ENCODE results near the gene SNX24. TPM values are rescaled to one million over a fixed set of nuclear protein-coding genes. Genes with fewer than 3 reads are reported as not detected.
"Not testable (repeated sequence)": the region's sequence is repeated elsewhere in the genome, so short reads cannot be mapped to it uniquely, and the experiment has no call there.

SNX24 gene
- total and polyA plus RNA-seq, 4 donors: 15.0 to 39.4 (median 24.4) TPM

DNA sequence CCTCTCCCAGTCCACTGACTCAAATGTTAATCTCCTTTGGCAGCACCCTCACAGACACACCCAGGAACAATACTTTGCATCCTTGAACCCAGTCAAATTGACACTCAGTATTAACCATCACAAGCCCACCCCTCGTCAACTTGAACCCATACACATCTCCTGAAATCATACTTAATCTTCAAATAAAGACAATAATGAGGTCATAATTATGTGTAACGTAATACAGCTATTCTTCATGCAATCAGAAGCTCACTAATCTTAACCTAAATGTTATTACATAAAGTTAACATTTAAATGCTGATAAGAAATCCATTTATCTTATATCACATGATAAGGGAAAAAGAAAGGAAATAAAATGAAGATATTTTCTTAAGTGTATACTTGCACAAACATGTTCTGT lies 125.9 kb downstream of the SNX24 start:
- H3K27ac ChIP-seq (ENCODE audit: low read depth in 1 of 2, low read length in 1 of 2): no peak overlapping the region
- TF ChIP-seq, protein P1, sequence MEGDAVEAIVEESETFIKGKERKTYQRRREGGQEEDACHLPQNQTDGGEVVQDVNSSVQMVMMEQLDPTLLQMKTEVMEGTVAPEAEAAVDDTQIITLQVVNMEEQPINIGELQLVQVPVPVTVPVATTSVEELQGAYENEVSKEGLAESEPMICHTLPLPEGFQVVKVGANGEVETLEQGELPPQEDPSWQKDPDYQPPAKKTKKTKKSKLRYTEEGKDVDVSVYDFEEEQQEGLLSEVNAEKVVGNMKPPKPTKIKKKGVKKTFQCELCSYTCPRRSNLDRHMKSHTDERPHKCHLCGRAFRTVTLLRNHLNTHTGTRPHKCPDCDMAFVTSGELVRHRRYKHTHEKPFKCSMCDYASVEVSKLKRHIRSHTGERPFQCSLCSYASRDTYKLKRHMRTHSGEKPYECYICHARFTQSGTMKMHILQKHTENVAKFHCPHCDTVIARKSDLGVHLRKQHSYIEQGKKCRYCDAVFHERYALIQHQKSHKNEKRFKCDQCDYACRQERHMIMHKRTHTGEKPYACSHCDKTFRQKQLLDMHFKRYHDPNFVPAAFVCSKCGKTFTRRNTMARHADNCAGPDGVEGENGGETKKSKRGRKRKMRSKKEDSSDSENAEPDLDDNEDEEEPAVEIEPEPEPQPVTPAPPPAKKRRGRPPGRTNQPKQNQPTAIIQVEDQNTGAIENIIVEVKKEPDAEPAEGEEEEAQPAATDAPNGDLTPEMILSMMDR (IDR thresholded peaks at IDR 0.05; ENCODE audit: control extremely low read depth, extremely low read depth): no peak
- DNase-seq: no peak
- H3K36me3 ChIP-seq (ENCODE audit: control insufficient read depth in 4 of 4, insufficient read depth in 4 of 4, low read length in 4 of 4): no peaks in the 10 kb centered on the region
- H3K4me1 ChIP-seq (ENCODE audit: control insufficient read depth in 5 of 5, insufficient read depth in 5 of 5, low read length in 5 of 5): no peaks in the 10 kb centered on the region
- WGBS, 2 donors: 92% methylated on average over 2 of the region's 2 CpGs
- H3K27me3 ChIP-seq (ENCODE audit: control insufficient read depth in 3 of 3, insufficient read depth in 3 of 3, low read length in 2 of 3): no peaks in the 10 kb centered on the region
- H3K9me3 ChIP-seq (ENCODE audit: control insufficient read depth in 4 of 4, insufficient read depth in 3 of 4, low read length in 3 of 4): no peaks in the 10 kb centered on the region
- no peak overlapping the region for H3K9ac ChIP-seq (ENCODE audit: insufficient read depth in 1 of 2, low read length in 2 of 2)
- ATAC-seq (ENCODE audit: insufficient read depth, low FRiP score): no peak
- no peak overlapping the region for H3K4me3 ChIP-seq

DNA sequence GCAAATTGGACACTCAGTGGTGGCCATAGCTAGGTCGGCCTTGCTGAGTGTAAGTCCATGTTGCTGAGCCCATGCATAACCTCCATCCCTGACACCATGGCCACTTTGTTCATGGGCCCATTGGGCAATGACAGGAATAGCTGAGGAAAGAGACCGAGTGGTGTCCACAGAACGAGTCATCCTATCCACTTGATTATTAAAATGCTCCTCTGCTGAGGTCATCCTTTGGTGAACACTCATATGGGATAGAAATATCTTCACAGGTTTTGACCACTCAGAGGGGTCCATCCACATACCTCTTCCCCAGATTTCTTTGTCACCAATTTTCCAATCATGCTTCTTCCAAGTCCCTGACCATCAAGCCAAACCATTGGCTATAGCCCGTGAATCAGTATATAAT lies 127.5 kb downstream of the SNX24 start:
- H3K27me3 ChIP-seq (ENCODE audit: control insufficient read depth in 3 of 3, insufficient read depth in 3 of 3, low read length in 2 of 3): no peaks in the 10 kb centered on the region
- H3K9ac ChIP-seq (ENCODE audit: insufficient read depth in 1 of 2, low read length in 2 of 2): no peak overlapping the region
- no peak for DNase-seq
- H3K4me1 ChIP-seq (ENCODE audit: control insufficient read depth in 5 of 5, insufficient read depth in 5 of 5, low read length in 5 of 5): no peaks in the 10 kb centered on the region
- no peak overlapping the region for H3K4me3 ChIP-seq
- TF ChIP-seq, protein P1 (IDR thresholded peaks at IDR 0.05; ENCODE audit: control extremely low read depth, extremely low read depth): no peak
- no peak for ATAC-seq (ENCODE audit: insufficient read depth, low FRiP score)
- no peak overlapping the region for H3K27ac ChIP-seq (ENCODE audit: low read depth in 1 of 2, low read length in 1 of 2)
- no peaks in the 10 kb centered on the region for H3K36me3 ChIP-seq (ENCODE audit: control insufficient read depth in 4 of 4, insufficient read depth in 4 of 4, low read length in 4 of 4)
- H3K9me3 ChIP-seq (ENCODE audit: control insufficient read depth in 4 of 4, insufficient read depth in 3 of 4, low read length in 3 of 4): no peaks in the 10 kb centered on the region
- WGBS, 2 donors: 97% methylated on average over 4 of the region's 4 CpGs

DNA sequence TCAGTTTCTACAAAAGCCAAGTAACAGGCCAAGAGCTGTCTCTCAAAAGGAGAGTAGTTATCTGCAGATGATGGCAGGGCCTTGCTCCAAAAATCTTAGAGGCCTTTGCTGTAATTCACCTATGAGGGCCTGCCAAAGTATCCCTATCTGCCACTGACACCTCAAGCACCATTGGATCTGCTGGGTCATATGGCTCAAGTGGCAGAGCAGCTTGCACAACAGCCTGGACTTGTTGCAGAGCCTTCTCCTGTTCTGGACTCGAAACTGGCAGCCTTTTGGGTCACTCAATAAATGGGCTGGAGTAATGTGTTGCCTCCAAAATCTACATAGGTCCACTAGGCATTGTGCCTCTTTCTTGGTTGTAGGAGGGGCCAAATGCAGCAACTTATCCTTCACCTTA lies 128.3 kb downstream of the SNX24 start:
- not testable (repeated sequence) for DNase-seq; H3K27me3 ChIP-seq (ENCODE audit: control insufficient read depth in 3 of 3, insufficient read depth in 3 of 3, low read length in 2 of 3); H3K9me3 ChIP-seq (ENCODE audit: control insufficient read depth in 4 of 4, insufficient read depth in 3 of 4, low read length in 3 of 4); H3K36me3 ChIP-seq (ENCODE audit: control insufficient read depth in 4 of 4, insufficient read depth in 4 of 4, low read length in 4 of 4); H3K27ac ChIP-seq (ENCODE audit: low read depth in 1 of 2, low read length in 1 of 2); H3K4me3 ChIP-seq; H3K4me1 ChIP-seq (ENCODE audit: control insufficient read depth in 5 of 5, insufficient read depth in 5 of 5, low read length in 5 of 5); H3K9ac ChIP-seq (ENCODE audit: insufficient read depth in 1 of 2, low read length in 2 of 2); ATAC-seq (ENCODE audit: insufficient read depth, low FRiP score)
- 86 to 91% methylated on average over 1 of the region's 1 CpG for WGBS, 2 donors

DNA sequence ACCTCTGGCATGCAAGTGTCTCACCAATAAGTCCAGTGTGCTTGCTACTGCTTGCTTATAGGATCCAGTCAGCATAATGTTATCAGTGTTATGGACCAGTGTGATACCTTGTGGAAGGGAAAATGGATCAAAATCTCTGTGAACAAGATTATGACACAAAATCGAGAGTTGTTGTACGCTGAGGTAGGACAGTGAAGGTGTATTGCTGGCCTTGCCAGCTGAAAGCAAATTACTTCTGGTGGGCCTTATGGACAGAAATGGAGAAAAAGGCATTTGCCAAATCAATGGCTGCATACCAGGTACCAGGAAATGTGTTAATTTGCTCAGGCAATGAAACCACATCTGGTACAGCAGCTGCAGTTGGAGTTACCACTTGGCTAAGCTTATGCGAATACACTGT lies 128.8 kb downstream of the SNX24 start:
- whole genome bisulfite sequencing, 2 donors: 96 to 98% methylated on average over 3 of the region's 3 CpGs

DNA sequence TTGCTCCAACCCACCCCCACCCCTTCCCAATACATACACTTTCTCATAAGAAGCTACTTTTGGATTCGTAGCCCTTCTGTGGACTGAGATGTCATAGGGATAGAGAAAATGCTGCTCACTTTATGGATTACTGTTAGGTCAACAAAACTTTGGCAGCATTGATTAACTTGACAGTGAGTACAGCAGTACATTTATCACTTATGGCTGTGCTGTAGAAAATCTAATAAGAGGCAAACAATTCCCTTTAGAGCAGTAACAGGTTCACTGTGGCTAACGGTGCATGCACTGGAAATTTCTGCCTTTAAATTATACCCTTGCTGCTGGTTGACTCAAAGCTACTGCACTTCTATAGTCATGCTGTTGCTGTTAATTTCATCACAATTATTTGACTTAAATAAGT lies 131.9 kb downstream of the SNX24 start:
- Histone ChIP-seq H3K27ac (ENCODE audit: low read depth in 1 of 2, low read length in 1 of 2) (no peak overlapping the region), H3K36me3 (ENCODE audit: control insufficient read depth in 4 of 4, insufficient read depth in 4 of 4, low read length in 4 of 4) (no peaks in the 10 kb centered on the region), H3K27me3 (ENCODE audit: control insufficient read depth in 3 of 3, insufficient read depth in 3 of 3, low read length in 2 of 3) (no peaks in the 10 kb centered on the region), H3K9ac (ENCODE audit: insufficient read depth in 1 of 2, low read length in 2 of 2) (no peak overlapping the region), H3K4me1 (ENCODE audit: control insufficient read depth in 5 of 5, insufficient read depth in 5 of 5, low read length in 5 of 5) (peaks cover 0 to 2% (median 0%) of the 10 kb centered on the region in 5 donors), H3K4me3 (no peak overlapping the region), H3K9me3 (ENCODE audit: control insufficient read depth in 4 of 4, insufficient read depth in 3 of 4, low read length in 3 of 4) (no peaks in the 10 kb centered on the region)
- TF ChIP-seq, protein P1 (IDR thresholded peaks at IDR 0.05; ENCODE audit: control extremely low read depth, extremely low read depth): no peak
- DNase-seq (no peak), ATAC-seq (ENCODE audit: insufficient read depth, low FRiP score) (no peak)
- WGBS, 2 donors: 91 to 94% methylated on average over 2 of the region's 2 CpGs

More for the DNA sequence above, 128.8 kb downstream of the SNX24 start:
- H3K27me3 ChIP-seq (ENCODE audit: control insufficient read depth in 3 of 3, insufficient read depth in 3 of 3, low read length in 2 of 3); H3K9me3 ChIP-seq (ENCODE audit: control insufficient read depth in 4 of 4, insufficient read depth in 3 of 4, low read length in 3 of 4); H3K4me3 ChIP-seq; H3K27ac ChIP-seq (ENCODE audit: low read depth in 1 of 2, low read length in 1 of 2); DNase-seq; H3K4me1 ChIP-seq (ENCODE audit: control insufficient read depth in 5 of 5, insufficient read depth in 5 of 5, low read length in 5 of 5); ATAC-seq (ENCODE audit: insufficient read depth, low FRiP score); H3K36me3 ChIP-seq (ENCODE audit: control insufficient read depth in 4 of 4, insufficient read depth in 4 of 4, low read length in 4 of 4); H3K9ac ChIP-seq (ENCODE audit: insufficient read depth in 1 of 2, low read length in 2 of 2): not testable (repeated sequence)
